K562 (cell line): ENCODE data around the gene NDFIP1. TPM values are rescaled to one million over a fixed set of nuclear protein-coding genes. Genes with fewer than 3 reads are reported as not detected.

Experiments
- CXXC5 ChIP-seq: fragments of 250-450 bp; sonication (Bioruptor Pico); IDR thresholded peaks from 2 replicates; pipeline ENCODE4 v1.8.0; 2022; ENCODE audit warnings: inconsistent platforms, mild to moderate bottlenecking, moderate library complexity
- EP400 ChIP-seq: fragments of 450-650 bp; IDR thresholded peaks from 2 replicates; pipeline ENCODE4 v1.6.1; 2017; ENCODE audit warnings: antibody characterized with exemption, mild to moderate bottlenecking, moderate library complexity
- KLF1 ChIP-seq: fragments of 450-650 bp; IDR thresholded peaks from 2 replicates; pipeline ENCODE4 v1.6.1; 2016; ENCODE audit warnings: missing genetic modification characterization, missing compliant biosample characterization
- LEF1 ChIP-seq: fragments of 450-650 bp; IDR thresholded peaks from 2 replicates; pipeline ENCODE4 v1.6.1; 2016; ENCODE audit warnings: mild to moderate bottlenecking
- PHF8 ChIP-seq: fragments of 200-600 bp; sonication (generic); IDR thresholded peaks from 2 replicates; pipeline ENCODE4 v1.6.1; 2012; ENCODE audit warnings: mixed run types, mild to moderate bottlenecking, inconsistent platforms, low read length, moderate library complexity, borderline replicate concordance
- PTRF ChIP-seq: fragments of 450-650 bp; IDR thresholded peaks from 2 replicates; pipeline ENCODE4 v1.6.1; 2016; ENCODE audit warnings: mild to moderate bottlenecking, missing genetic modification characterization, missing compliant biosample characterization
- RBBP5 ChIP-seq: fragments of 200-600 bp; sonication (generic); IDR thresholded peaks from 2 replicates; pipeline ENCODE4 v1.6.1; 2012; ENCODE audit warnings: borderline replicate concordance, mild to moderate bottlenecking, low read length, control low read depth, inconsistent platforms; ENCODE audit not compliant: insufficient read depth, poor library complexity, severe bottlenecking
- SMARCA5 ChIP-seq: fragments of 450-650 bp; IDR thresholded peaks from 2 replicates; pipeline ENCODE4 v1.6.1; 2016
- SMC3 ChIP-seq: conservative IDR thresholded peaks from 2 replicates; pipeline ENCODE4 v1.6.1; 2011; ENCODE audit warnings: low read depth, low read length, improper control_type of control experiment; ENCODE audit not compliant: insufficient read depth
- TCF7 ChIP-seq: sonication (generic); IDR thresholded peaks from 2 replicates; pipeline ENCODE4 v1.6.1; 2016; ENCODE audit warnings: antibody characterized with exemption, borderline replicate concordance
- TEAD1 ChIP-seq, 2 experiments: fragments of 450-650 bp in 1 of 2; sonication (generic) in 1 of 2; formaldehyde crosslinking; IDR thresholded peaks; 2 replicates each; pipeline versions ENCODE4 v1.4.0 to v1.8.0; 2020 to 2022; ENCODE audit warnings: mild to moderate bottlenecking in 2 of 2, missing genetic modification reagents in 1 of 2
- VEZF1 ChIP-seq: fragments of 200-800 bp; sonication (Bioruptor generic); IDR thresholded peaks from 2 replicates; pipeline ENCODE4 v1.6.1; 2017; ENCODE audit warnings: missing genetic modification characterization, missing compliant biosample characterization
- ZBED1 ChIP-seq: IDR thresholded peaks from 2 replicates; pipeline ENCODE4 v1.6.1; 2014
- ZNF121 ChIP-seq: sonication (generic); formaldehyde crosslinking; conservative IDR thresholded peaks from 2 replicates; pipeline ENCODE4 v1.8.0; 2022; ENCODE audit warnings: missing genetic modification reagents
- ZNF644 ChIP-seq: fragments of 200-800 bp; sonication (Bioruptor generic); IDR thresholded peaks from 2 replicates; pipeline ENCODE4 v1.6.1; 2016; ENCODE audit warnings: low read depth, missing genetic modification characterization, missing compliant biosample characterization
- ZSCAN29 ChIP-seq: fragments of 450-650 bp; IDR thresholded peaks from 2 replicates; pipeline ENCODE4 v1.6.1; 2017
- polyA plus RNA-seq, 8 experiments: library from polyadenylated mRNA; depleted of rRNA in 4 of 8; stranded (reverse) in 5 of 8; unstranded in 3 of 8; fragments of >200 nt; fragmentation: Nextera tagmentation in 2 of 8; fragmentation: Illumina TruSeq in 1 of 8; extraction: Ambion mirVana in 2 of 8; extraction: Trizol in 1 of 8; gene quantifications; 2 replicates each; pipeline versions ENCODE4 v1.2.1 to v1.2.3, GENCODE V29; 2011 to 2014; ENCODE audit warnings: inconsistent platforms in 1 of 8, missing spikeins in 1 of 8
- total RNA-seq, 7 experiments: library from RNA; depleted of rRNA in 6 of 7; stranded (reverse); fragments of >200 nt in 6 of 7; fragmentation: Illumina TruSeq in 2 of 7; extraction: Trizol in 2 of 7; gene quantifications; 2 replicates each; pipeline versions ENCODE4 v1.2.1 to v1.2.3, GENCODE V29; 2011 to 2021; ENCODE audit warnings: low replicate concordance in 1 of 7
- TF ChIP-seq, protein P1 (sequence below), 3 experiments: IDR thresholded peaks in 2 of 3; conservative IDR thresholded peaks in 1 of 3; 2 replicates each; pipeline ENCODE4 v1.5.1; 2011 to 2012; ENCODE audit warnings: low read length in 3 of 3, mild to moderate bottlenecking in 3 of 3, control low read depth in 2 of 3, improper control_type of control experiment in 1 of 3, inconsistent platforms in 1 of 3, low read depth in 1 of 3, mixed read lengths in 1 of 3, moderate library complexity in 1 of 3; ENCODE audit not compliant: insufficient read depth in 2 of 3
- TF ChIP-seq, protein P2 (sequence below): fragments of 450-650 bp; formaldehyde crosslinking; IDR thresholded peaks from 2 replicates; pipeline ENCODE4 v1.4.0; 2020; ENCODE audit warnings: mild to moderate bottlenecking, moderate library complexity
- TF ChIP-seq, protein P3 (sequence below): IDR thresholded peaks from 2 replicates; pipeline ENCODE4 v1.6.1; 2011; ENCODE audit not compliant: insufficient read length; ENCODE audit errors: extremely low read depth
- TF ChIP-seq, protein P4 (sequence below): fragments of 450-650 bp; formaldehyde crosslinking; IDR thresholded peaks from 2 replicates; pipeline ENCODE4 v1.4.0; 2020; ENCODE audit warnings: mild to moderate bottlenecking, moderate library complexity

Gene NDFIP1
- total and polyA plus RNA-seq, 9 of the 15 experiments (the other 6 are each of a cell fraction or from before 2014, with no cell fraction given), result 5.3 to 37.5 (median 31.9) TPM

DNA sequence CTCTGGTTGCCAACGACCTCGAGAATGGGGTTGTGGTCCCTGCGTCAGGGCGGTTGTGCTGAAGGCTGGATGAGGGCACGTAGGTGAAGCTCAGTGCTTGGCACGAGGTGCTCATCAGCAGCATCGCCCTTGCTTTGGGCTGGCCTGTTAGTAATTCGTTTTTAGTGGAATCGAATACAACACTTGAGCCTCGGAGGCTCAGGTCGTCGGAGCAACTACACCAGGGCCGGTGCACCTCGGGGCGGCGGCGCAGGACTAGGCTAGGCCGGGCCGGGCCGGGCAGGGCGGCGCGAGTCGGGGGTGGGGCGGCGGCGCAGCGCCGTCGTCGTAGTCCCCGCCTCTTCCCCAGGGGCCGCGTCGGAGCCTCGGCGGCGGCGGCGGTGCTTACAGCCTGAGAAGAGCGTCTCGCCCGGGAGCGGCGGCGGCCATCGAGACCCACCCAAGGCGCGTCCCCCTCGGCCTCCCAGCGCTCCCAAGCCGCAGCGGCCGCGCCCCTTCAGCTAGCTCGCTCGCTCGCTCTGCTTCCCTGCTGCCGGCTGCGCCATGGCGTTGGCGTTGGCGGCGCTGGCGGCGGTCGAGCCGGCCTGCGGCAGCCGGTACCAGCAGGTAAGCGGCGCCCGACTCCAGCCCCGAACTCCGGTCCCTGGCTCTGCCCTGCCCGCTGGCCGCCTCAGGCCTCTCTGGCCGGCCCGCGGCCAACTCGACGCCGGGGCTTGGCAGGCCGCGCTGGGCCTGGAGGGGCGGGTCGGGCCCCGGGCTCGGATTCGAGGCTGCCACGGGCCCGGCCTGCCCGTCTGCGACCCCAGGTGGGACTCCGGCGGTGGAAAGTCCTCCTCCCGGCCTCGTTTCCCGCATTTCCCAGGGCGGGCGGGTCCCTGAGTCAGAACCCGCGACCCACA is at the start of gene NDFIP1 (continued):
- TF ChIP-seq, protein P1, sequence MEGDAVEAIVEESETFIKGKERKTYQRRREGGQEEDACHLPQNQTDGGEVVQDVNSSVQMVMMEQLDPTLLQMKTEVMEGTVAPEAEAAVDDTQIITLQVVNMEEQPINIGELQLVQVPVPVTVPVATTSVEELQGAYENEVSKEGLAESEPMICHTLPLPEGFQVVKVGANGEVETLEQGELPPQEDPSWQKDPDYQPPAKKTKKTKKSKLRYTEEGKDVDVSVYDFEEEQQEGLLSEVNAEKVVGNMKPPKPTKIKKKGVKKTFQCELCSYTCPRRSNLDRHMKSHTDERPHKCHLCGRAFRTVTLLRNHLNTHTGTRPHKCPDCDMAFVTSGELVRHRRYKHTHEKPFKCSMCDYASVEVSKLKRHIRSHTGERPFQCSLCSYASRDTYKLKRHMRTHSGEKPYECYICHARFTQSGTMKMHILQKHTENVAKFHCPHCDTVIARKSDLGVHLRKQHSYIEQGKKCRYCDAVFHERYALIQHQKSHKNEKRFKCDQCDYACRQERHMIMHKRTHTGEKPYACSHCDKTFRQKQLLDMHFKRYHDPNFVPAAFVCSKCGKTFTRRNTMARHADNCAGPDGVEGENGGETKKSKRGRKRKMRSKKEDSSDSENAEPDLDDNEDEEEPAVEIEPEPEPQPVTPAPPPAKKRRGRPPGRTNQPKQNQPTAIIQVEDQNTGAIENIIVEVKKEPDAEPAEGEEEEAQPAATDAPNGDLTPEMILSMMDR (IDR thresholded peaks at IDR 0.05 in 2 of 3, conservative IDR thresholded peaks at IDR 0.05 in 1 of 3; ENCODE audit: insufficient read depth in 2 of 3, low read depth in 1 of 3, low read length in 3 of 3), result peak; percentile 8 to 53 (median 35); a peak in 2 of 6 replicates
- TF ChIP-seq CXXC5 (CRISPR knock-in tag), result peak; percentile 92
- TF ChIP-seq, protein P2, sequence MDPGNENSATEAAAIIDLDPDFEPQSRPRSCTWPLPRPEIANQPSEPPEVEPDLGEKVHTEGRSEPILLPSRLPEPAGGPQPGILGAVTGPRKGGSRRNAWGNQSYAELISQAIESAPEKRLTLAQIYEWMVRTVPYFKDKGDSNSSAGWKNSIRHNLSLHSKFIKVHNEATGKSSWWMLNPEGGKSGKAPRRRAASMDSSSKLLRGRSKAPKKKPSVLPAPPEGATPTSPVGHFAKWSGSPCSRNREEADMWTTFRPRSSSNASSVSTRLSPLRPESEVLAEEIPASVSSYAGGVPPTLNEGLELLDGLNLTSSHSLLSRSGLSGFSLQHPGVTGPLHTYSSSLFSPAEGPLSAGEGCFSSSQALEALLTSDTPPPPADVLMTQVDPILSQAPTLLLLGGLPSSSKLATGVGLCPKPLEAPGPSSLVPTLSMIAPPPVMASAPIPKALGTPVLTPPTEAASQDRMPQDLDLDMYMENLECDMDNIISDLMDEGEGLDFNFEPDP, result no peak
- TF ChIP-seq KLF1 (tag), result 0 out of 2 replicates have a peak, but pooled peaks have one; percentile 42
- TF ChIP-seq ZNF644, result no peak
- TF ChIP-seq PHF8, result peak; percentile 94; the same call in 1 of the 2 replicates
- peak; percentile 30; the same call in 1 of the 2 replicates for TF ChIP-seq TCF7
- TF ChIP-seq, protein P3, sequence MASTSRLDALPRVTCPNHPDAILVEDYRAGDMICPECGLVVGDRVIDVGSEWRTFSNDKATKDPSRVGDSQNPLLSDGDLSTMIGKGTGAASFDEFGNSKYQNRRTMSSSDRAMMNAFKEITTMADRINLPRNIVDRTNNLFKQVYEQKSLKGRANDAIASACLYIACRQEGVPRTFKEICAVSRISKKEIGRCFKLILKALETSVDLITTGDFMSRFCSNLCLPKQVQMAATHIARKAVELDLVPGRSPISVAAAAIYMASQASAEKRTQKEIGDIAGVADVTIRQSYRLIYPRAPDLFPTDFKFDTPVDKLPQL, result no peak
- TF ChIP-seq ZSCAN29, result no peak
- no peak for TF ChIP-seq TEAD1 (CRISPR knock-in tag; IDR thresholded peaks at IDR 0.05)
- 0 out of 2 replicates have a peak, but pooled peaks have one; percentile 21 for TF ChIP-seq SMARCA5
- peak; percentile 42; the same call in 1 of the 2 replicates for TF ChIP-seq VEZF1 (CRISPR knock-in tag)
- no peak; the same call in 1 of the 2 replicates for TF ChIP-seq EP400
- no peak for TF ChIP-seq LEF1
- peak; percentile 52; the same call in 1 of the 2 replicates for TF ChIP-seq ZBED1
- TF ChIP-seq ZNF121 (CRISPR knock-in tag), result no peak
- no peak for TF ChIP-seq PTRF (tag)
- TF ChIP-seq, protein P4, sequence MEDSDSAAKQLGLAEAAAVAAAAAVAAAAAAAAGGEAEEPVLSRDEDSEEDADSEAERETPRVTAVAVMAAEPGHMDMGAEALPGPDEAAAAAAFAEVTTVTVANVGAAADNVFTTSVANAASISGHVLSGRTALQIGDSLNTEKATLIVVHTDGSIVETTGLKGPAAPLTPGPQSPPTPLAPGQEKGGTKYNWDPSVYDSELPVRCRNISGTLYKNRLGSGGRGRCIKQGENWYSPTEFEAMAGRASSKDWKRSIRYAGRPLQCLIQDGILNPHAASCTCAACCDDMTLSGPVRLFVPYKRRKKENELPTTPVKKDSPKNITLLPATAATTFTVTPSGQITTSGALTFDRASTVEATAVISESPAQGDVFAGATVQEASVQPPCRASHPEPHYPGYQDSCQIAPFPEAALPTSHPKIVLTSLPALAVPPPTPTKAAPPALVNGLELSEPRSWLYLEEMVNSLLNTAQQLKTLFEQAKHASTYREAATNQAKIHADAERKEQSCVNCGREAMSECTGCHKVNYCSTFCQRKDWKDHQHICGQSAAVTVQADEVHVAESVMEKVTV (CRISPR knock-in tag), result no peak
- TF ChIP-seq RBBP5, result peak; percentile 65
- no peak for TF ChIP-seq SMC3
